GM12878 (cell line): Measurements from ENCODE around the gene HSD17B2. TPM values are rescaled to one million over a fixed set of nuclear protein-coding genes. Genes with fewer than 3 reads are reported as not detected.

Source experiments
- ATAC-seq: fragments of 200-7000 bp; cut with Tn5 transposase; 3 replicates; pipeline ENCODE4 v1.9.1; 2020; ENCODE audit warnings: mild to moderate bottlenecking, moderate library complexity
- BruUV-seq: library from RNA; stranded (reverse); fragments of 400-500 nt; replicated peaks from 2 replicates; lab custom pipeline; 2021; lab: Mats Ljungman, UMichigan
- CTCF ChIA-PET: fragments of 300-600 bp; sonication (Branson Sonifier 250); formaldehyde crosslinking; extraction: SDS; loops from one replicate; lab custom pipeline; 2021; ENCODE audit warnings: inconsistent platforms; lab: Yijun Ruan, JAX
- POLR2A ChIA-PET: fragments of 350-600 bp; formaldehyde crosslinking; extraction: SDS; loops from one replicate; lab custom pipeline; 2021; ENCODE audit warnings: inconsistent platforms; lab: Charles Lee
- RAD21 ChIA-PET: fragments of 300-600 bp; sonication (Branson Sonifier 250); formaldehyde crosslinking; loops from one replicate; lab custom pipeline; 2023; ENCODE audit warnings: antibody characterized with exemption; ENCODE audit not compliant: unreplicated experiment; lab: Charles Lee
- SMC1A ChIA-PET: fragments of 300-600 bp; sonication (Branson Sonifier 250); formaldehyde crosslinking; loops from one replicate; lab custom pipeline; 2023; ENCODE audit not compliant: unreplicated experiment, uncharacterized antibody; lab: Charles Lee
- DNase-seq: peaks from one replicate; pipeline ENCODE4 v3.0.0-alpha.2; 2011; ENCODE audit warnings: low read depth, low spot score
- FAIRE-seq: peaks from 3 replicates; lab custom pipeline; 2011; peaks lifted over from hg19 to GRCh38; lab: Jason Lieb, UNC
- H2AFZ ChIP-seq: 2 replicates; pipeline ENCODE4 v1.6.0; 2011; ENCODE audit warnings: low read depth, low read length, control low read depth; ENCODE audit not compliant: control insufficient read depth
- H3K27ac ChIP-seq: 2 replicates; pipeline ENCODE4 v1.5.1; 2011; ENCODE audit warnings: control low read depth; ENCODE audit not compliant: control insufficient read depth, insufficient read depth
- H3K27me3 ChIP-seq, 2 experiments: replicated peaks in 1 of 2; 2 replicates each; pipeline versions ENCODE4 v1.6.0 to v1.6.1; 2011; ENCODE audit warnings: low read length in 1 of 2; ENCODE audit not compliant: control insufficient read depth in 2 of 2, insufficient read depth in 2 of 2
- H3K36me3 ChIP-seq, 2 experiments: 2 replicates each; pipeline ENCODE4 v1.5.1; 2011; ENCODE audit warnings: low read length in 1 of 2; ENCODE audit not compliant: control insufficient read depth in 2 of 2, insufficient read depth in 2 of 2
- H3K4me1 ChIP-seq: 2 replicates; pipeline ENCODE4 v1.6.1; 2011; ENCODE audit warnings: mild to moderate bottlenecking, low read length, moderate library complexity, mixed read lengths; ENCODE audit not compliant: control insufficient read depth, insufficient read depth
- H3K4me2 ChIP-seq: 2 replicates; pipeline ENCODE4 v1.6.0; 2011; ENCODE audit warnings: control low read depth; ENCODE audit not compliant: control insufficient read depth, insufficient read depth
- H3K4me3 ChIP-seq: fragments of 200-600 bp; sonication (generic); 2 replicates; pipeline ENCODE4 v1.5.1; 2016
- H3K79me2 ChIP-seq: 2 replicates; pipeline ENCODE4 v1.6.0; 2011; ENCODE audit warnings: low read length; ENCODE audit not compliant: control insufficient read depth, insufficient read depth
- H3K9ac ChIP-seq: 2 replicates; pipeline ENCODE4 v1.8.0; 2011; ENCODE audit warnings: low read length, control low read depth, mixed read lengths; ENCODE audit not compliant: control insufficient read depth, insufficient read depth
- H3K9me3 ChIP-seq: replicated peaks from 3 replicates; pipeline ENCODE4 v1.5.1; 2011; ENCODE audit warnings: mild to moderate bottlenecking, low read length; ENCODE audit not compliant: control insufficient read depth, insufficient read depth
- H4K20me1 ChIP-seq: 2 replicates; pipeline ENCODE4 v1.6.0; 2011; ENCODE audit not compliant: control insufficient read depth, insufficient read depth
- CTCF ChIP-seq, 3 experiments: IDR thresholded peaks in 2 of 3; conservative IDR thresholded peaks in 1 of 3; 2 replicates each; pipeline ENCODE4 v1.5.1; 2011; ENCODE audit warnings: low read depth in 3 of 3, low read length in 3 of 3, mild to moderate bottlenecking in 3 of 3, control low read depth in 2 of 3, moderate library complexity in 2 of 3, inconsistent platforms in 1 of 3, mixed read lengths in 1 of 3; ENCODE audit not compliant: control insufficient read depth in 2 of 3, insufficient read depth in 1 of 3; ENCODE audit errors: extremely low read depth in 1 of 3
- FOS ChIP-seq: IDR thresholded peaks from 3 replicates; pipeline ENCODE4 v1.6.1; 2011; ENCODE audit warnings: borderline replicate concordance; ENCODE audit not compliant: insufficient read length; ENCODE audit errors: extremely low read depth
- MXI1 ChIP-seq: fragments of 150-350 bp; IDR thresholded peaks from 2 replicates; pipeline ENCODE4 v1.6.1; 2011; ENCODE audit warnings: low read depth, mild to moderate bottlenecking, inconsistent platforms, low read length, improper control_type of control experiment
- NKRF ChIP-seq: fragments of 450-650 bp; conservative IDR thresholded peaks from 2 replicates; pipeline ENCODE4 v1.6.1; 2017; ENCODE audit warnings: mild to moderate bottlenecking, moderate library complexity
- NRF1 ChIP-seq: conservative IDR thresholded peaks from 2 replicates; pipeline ENCODE4 v1.6.1; 2011; ENCODE audit warnings: mild to moderate bottlenecking, low read depth, low read length, improper control_type of control experiment
- POLR2AphosphoS2 ChIP-seq: IDR thresholded peaks from 2 replicates; pipeline ENCODE4 v1.6.1; 2011; ENCODE audit warnings: low read depth, mild to moderate bottlenecking, low read length, improper control_type of control experiment, moderate library complexity
- STAT3 ChIP-seq: IDR thresholded peaks from 2 replicates; pipeline ENCODE4 v1.6.1; 2011; ENCODE audit warnings: low read depth, low read length, improper control_type of control experiment
- TCF7 ChIP-seq: IDR thresholded peaks from 2 replicates; pipeline ENCODE4 v1.6.1; 2014; ENCODE audit warnings: antibody characterized with exemption, borderline replicate concordance
- WRNIP1 ChIP-seq: IDR thresholded peaks from 2 replicates; pipeline ENCODE4 v1.6.1; 2011; ENCODE audit warnings: low read depth, low read length, improper control_type of control experiment, borderline replicate concordance
- ZNF207 ChIP-seq: fragments of 450-650 bp; IDR thresholded peaks from 2 replicates; pipeline ENCODE4 v1.6.1; 2014; ENCODE audit warnings: antibody characterized with exemption, mild to moderate bottlenecking, borderline replicate concordance
- whole genome bisulfite sequencing: methylation state at CpG from one replicate; pipeline ENCODE4 v1.1.6; 2016; ENCODE audit warnings: low lambda C conversion rate; ENCODE audit not compliant: insufficient replicate concordance, insufficient coverage; ENCODE audit errors: missing lambda C conversion rate; 5-methylcytosine and 5-hydroxymethylcytosine counted together
- in situ Hi-C: fragments of 300-500 bp; cut with MboI; formaldehyde crosslinking; loops from 9 replicates; pipeline ENCODE4 v1.14.3; 2018; ENCODE audit warnings: mixed read lengths
- intact Hi-C: fragments of 100-400 bp; cut with micrococcal nuclease; formaldehyde crosslinking; loops from one replicate; pipeline ENCODE4 v1.14.2; 2022; ENCODE audit not compliant: unreplicated experiment
- polyA plus RNA-seq, 11 experiments: library from polyadenylated mRNA; depleted of rRNA in 4 of 11; unstranded in 6 of 11; stranded (reverse) in 5 of 11; fragments of >200 nt; fragmentation: Nextera tagmentation in 4 of 11; fragmentation: Illumina TruSeq in 1 of 11; extraction: Ambion mirVana in 4 of 11; extraction: Trizol in 1 of 11; gene quantifications; 1 replicate in 1 of 11; 2 replicates in 10 of 11; pipeline versions ENCODE4 v1.2.1 to v1.2.3, GENCODE V29; 2011 to 2016; ENCODE audit warnings: inconsistent platforms in 2 of 11, missing spikeins in 2 of 11, low read depth in 1 of 11
- total RNA-seq, 4 experiments: library from RNA; depleted of rRNA in 3 of 4; stranded (reverse); fragments of >200 nt in 3 of 4; fragmentation: Illumina TruSeq in 1 of 4; extraction: Trizol in 1 of 4; gene quantifications; 2 replicates each; pipeline versions ENCODE4 v1.2.1 to v1.2.3, GENCODE V29; 2013 to 2021

HSD17B2 gene
- total and polyA plus RNA-seq, 10 of the 15 experiments (the other 5 are each of a cell fraction or from before 2014, with no cell fraction given), result not detected

DNA sequence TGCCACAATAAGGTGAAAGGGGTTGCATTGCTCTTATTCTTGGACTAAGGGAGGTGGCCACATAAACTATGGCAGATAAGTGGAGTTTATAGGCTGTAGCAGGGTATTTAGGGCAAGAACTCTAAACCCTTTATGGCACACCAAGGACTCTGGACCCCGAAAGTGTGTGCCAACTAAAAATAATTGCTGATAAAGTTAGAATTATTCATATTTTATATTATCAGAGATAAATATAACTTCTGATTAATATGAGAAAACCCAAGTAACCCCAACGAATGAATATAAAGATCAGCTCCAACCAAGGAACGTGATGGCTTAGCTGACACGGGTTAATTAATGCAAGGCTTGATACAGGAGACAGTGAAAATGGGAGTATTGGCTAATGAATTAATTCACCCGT lies 15.0 kb upstream of the HSD17B2 start:
- H3K4me3 ChIP-seq, result no peak overlapping the region
- no peaks in the 10 kb centered on the region for H3K36me3 ChIP-seq
- RAD21 ChIA-PET, result no interaction called here
- DNase-seq, result no peak
- intact Hi-C loops, result no loop called here
- H3K4me1 ChIP-seq, result no peaks in the 10 kb centered on the region
- no peak for ATAC-seq
- no TSS peak for BruUV-seq
- TF ChIP-seq STAT3 (no peak), FOS (no peak), NRF1 (no peak), POLR2AphosphoS2 (no peak), NKRF (no peak), WRNIP1 (no peak), ZNF207 (no peak), CTCF (IDR thresholded peaks at IDR 0.05 in 2 of 3, conservative IDR thresholded peaks at IDR 0.05 in 1 of 3; ENCODE audit: control insufficient read depth in 2 of 3, extremely low read depth in 1 of 3, insufficient read depth in 1 of 3, low read depth in 3 of 3, low read length in 3 of 3) (no peak), TCF7 (no peak), MXI1 (no peak)
- no peaks in the 10 kb centered on the region for H4K20me1 ChIP-seq
- WGBS, result 45% methylated on average over 5 of the region's 5 CpGs
- H2AFZ ChIP-seq, result no peak overlapping the region
- H3K4me2 ChIP-seq, result no peak overlapping the region
- H3K9ac ChIP-seq, result no peak overlapping the region
- H3K27me3 ChIP-seq, result no peaks in the 10 kb centered on the region
- CTCF ChIA-PET, result no interaction called here
- no peak overlapping the region for H3K27ac ChIP-seq
- H3K79me2 ChIP-seq, result no peaks in the 10 kb centered on the region
- POLR2A ChIA-PET, result no interaction called here
- H3K9me3 ChIP-seq, result no peaks in the 10 kb centered on the region; the same call in 2 of the 3 replicates
- SMC1A ChIA-PET, result no interaction called here
- in situ Hi-C loops, result no loop called here
- FAIRE-seq, result no peak
